Measurements from ENCODE around the gene C2orf92.
"Not testable (repeated sequence)": the region's sequence is repeated elsewhere in the genome, so short reads cannot be mapped to it uniquely, and the experiment has no call there.

The C2orf92 gene

DNA sequence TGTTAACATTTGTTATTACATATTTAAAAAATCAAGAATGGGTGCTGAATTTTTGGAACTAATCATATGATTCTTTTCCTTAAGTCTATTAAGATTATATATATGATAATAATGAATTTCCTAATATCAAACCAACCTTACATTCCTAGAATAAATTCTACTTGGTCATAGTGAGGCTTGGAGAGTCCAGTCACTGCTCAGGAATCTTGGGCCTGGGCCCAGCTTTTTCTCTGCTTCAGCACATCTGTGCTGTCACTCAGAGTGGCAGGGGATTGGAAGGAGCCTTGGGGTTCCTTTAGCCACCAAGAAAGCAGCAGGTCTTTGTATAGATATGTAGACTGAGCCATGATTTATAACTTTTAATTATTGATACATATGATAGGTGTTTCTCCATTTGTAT is 24.0 kb downstream of the C2orf92 start:
- DNase-seq (ENCODE audit: low read depth), result no peak

DNA sequence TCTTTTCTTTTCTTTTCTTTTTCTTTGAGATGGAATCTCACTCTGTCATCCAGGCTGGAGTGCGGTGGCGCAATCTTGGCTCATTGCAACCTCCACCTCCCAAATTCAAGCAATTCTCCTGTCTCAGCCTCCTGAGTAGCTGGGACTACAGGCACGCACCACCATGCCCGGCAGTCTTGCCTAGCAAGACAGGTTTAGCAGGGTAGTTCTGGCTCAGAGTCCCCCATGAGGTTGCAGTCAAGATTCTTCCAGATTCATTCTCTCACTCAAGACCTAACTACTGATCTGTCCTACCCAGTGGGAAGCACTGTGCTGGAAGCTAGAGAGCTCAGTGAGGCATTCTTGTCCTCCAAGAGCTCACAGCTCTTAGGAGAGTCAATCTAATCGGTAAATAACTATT is 26.2 kb downstream of the C2orf92 start:
- DNase-seq (ENCODE audit: low read depth), result no peak

GRCh38 chr2:97697252-97698235 is 28.0 kb downstream of the C2orf92 start:
- DNase-seq (ENCODE audit: low read depth), result peak; percentile 83

DNA sequence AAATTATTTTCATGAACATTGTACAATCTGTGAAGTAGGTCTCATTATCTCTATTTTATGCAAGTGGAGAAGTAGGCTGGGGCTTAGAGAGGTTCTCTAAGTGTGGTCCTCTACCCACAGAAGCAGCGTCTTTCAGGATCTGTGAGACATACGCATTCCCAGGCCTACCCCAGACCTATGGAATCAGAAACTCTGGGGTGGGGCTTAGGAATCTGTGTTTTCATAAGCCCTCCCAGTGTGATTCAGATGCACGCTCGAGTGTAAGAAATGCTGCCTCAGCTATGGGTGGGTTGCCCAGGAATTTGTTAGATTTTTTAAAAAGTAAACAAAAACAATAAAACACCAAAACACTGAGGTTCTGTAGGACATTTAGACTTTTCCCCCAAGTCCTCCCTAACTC is 29.0 kb downstream of the C2orf92 start:
- no peak for DNase-seq (ENCODE audit: low read depth)

- no peak for DNase-seq (ENCODE audit: low read depth)
These were observed 30.4 kb downstream of the C2orf92 start for GRCh38 chr2:97699765-97700444.

GRCh38 chr2:97701186-97701585 is 31.7 kb downstream of the C2orf92 start:
- no peak for DNase-seq (ENCODE audit: low read depth)

DNA sequence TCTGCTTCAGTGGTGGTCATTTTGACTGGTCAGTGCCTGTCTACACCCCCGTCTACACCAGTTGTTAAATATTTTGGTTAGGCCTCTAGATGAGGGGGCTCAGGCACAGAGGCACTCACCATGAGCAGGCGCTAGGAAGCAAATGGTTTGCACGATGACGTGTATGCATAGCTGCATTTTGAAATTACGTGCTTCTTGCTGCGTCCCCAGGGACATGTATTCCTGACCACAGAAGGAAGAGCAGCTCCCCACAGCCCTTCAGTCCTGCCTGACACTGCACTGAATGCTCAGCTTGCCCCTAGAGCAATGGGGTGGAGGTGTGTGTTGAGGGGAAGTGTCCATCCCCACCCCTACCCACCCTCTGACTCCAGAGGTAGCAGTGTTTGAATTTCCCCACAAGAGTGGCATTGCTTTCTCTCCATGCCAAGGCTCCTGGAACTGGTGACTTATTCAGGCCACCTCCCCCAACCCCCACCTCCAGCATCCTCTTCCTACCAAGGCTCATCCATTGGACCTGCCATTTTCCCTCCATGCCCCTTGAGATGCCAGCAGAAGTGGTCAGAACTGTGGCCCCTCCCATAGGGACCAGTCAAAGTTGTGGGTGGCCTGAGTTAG is 32.4 kb downstream of the C2orf92 start:
- DNase-seq (ENCODE audit: low read depth), result no peak

DNA sequence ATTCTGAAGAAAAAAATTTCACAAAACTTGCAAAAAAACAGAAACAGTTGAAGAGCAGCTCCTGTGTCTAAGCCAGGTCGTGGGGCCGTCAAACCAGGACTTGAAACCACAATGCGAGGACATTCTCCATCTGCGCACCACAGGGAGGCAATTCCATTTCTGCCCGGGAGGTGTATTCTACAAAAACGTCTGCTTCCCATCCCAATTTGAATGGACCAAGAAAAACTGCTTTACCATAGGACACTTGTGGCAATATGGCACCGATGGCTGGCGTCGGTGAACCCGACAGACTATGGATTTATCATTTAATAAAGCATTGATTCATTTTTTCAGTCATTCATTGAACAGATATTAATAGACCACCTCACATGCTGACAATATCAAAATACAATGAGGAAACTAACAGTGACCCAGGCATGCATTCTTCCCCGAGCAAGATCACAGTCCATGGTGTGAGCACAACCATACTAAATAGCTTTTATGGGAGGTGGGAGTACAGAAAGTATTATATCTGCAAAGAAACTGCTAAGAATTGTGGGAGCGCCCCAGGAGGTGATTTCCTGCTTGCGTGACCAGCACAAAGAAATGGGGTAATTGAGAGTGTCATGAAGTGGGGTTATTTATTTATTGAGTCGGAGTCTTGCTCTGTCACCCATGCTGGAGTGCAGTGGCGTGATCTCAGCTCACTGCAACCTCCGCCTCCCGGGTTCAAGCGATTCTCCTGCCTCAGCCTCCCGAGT is 33.4 kb downstream of the C2orf92 start:
- DNase-seq (ENCODE audit: low read depth), result no peak

DNA sequence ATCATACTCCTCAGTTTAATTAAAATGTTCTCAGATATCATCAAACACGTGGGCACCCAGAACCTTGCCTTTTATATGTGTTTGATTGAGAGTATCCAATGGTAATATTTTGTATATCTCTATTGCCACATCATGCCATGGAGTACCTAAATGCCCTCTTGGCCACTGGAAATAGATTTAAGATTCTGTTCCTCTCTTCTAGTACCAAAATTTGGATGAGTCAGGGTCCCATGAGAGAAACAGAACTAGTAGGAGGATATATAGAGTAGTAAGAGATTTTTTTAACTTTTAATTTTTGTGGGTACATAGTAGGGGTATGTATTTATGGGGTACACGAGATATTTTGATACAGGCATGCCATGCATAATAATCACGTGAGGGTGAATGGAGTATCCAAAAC is 34.2 kb downstream of the C2orf92 start:
- DNase-seq (ENCODE audit: low read depth), result no peak

- no peak for DNase-seq (ENCODE audit: low read depth)
These were observed 35.5 kb downstream of the C2orf92 start for GRCh38 chr2:97704989-97705388.

GRCh38 chr2:97706112-97706511 is 36.6 kb downstream of the C2orf92 start:
- no peak for DNase-seq (ENCODE audit: low read depth)

GRCh38 chr2:97706708-97707345 is 37.3 kb downstream of the C2orf92 start:
- no peak for DNase-seq (ENCODE audit: low read depth)

DNA sequence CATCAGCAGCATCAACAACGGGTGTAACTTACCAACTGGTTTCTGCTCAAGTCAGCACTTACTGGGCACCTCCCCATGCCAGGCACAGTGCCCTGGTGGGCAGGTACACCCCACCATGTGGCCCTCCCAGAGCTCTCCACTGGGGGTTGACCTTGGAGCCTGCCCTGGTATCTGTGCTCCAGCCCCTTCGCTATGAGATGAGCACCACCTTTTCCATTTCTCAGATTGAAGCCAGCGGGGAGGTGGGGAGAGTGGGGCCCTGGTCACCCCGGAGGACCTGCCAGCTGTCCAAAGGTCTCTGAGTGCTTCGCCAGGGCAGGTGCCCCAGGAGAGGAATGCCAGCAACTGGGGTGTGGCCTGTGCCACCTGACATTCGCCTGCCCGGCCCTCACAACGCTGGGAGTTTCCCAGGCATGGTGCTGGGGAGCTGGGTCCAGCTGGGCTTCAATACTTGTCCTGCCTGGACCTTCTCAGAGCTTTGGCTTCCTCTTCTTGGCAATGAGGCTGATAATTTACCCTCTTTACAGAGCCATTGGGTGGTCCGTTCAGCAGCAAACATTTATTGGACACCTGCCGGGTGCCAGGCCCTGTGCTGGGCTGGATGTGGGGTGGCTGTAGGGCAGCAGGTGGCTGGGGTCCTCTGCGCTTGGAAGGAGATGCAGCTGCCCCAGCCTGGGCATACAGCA is 38.0 kb downstream of the C2orf92 start:
- no peak for DNase-seq (ENCODE audit: low read depth)

DNA sequence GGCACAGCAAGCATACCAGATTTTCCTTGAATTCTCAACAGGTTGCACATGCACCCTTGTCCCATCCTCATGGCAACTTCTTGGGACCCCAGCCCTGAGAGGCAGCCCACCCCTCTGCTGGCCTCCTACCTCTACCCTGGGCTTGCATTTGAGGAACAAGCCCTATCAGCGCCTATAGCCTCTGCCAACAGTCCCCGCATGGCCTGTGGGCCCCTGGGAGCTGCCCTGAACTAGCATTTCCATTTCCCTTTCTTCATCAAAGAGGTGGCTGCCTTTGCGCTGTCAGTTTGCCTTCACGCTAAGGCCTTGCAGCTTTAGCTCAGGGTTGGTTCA is 38.5 kb downstream of the C2orf92 start:
- no peak for DNase-seq (ENCODE audit: low read depth)

DNA sequence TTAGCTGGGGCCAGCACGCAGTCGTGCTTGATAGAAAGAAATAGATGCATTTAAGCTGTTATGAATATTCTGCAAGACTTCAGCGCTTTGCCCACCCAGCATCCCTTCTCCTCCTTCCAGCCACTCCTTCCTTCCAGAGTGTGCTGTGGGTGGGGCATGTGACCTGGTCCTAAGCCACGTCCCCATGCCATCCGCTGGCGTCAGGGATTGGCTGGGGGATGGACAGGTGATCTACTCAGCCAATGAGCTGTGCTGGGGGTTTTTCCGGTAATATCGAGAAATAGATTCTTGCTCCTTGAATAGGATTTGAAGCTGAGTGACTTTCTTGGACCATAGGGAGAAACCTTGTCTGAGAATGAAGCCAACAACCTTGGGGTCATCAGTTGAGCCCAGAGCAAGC is 39.1 kb downstream of the C2orf92 start:
- no peak for DNase-seq (ENCODE audit: low read depth)

- DNase-seq (ENCODE audit: low read depth), result no peak
These were observed 41.8 kb downstream of the C2orf92 start for GRCh38 chr2:97711394-97711711.

- not testable (repeated sequence) for DNase-seq (ENCODE audit: low read depth)
These were observed 42.7 kb downstream of the C2orf92 start for GRCh38 chr2:97712175-97712574.

DNA sequence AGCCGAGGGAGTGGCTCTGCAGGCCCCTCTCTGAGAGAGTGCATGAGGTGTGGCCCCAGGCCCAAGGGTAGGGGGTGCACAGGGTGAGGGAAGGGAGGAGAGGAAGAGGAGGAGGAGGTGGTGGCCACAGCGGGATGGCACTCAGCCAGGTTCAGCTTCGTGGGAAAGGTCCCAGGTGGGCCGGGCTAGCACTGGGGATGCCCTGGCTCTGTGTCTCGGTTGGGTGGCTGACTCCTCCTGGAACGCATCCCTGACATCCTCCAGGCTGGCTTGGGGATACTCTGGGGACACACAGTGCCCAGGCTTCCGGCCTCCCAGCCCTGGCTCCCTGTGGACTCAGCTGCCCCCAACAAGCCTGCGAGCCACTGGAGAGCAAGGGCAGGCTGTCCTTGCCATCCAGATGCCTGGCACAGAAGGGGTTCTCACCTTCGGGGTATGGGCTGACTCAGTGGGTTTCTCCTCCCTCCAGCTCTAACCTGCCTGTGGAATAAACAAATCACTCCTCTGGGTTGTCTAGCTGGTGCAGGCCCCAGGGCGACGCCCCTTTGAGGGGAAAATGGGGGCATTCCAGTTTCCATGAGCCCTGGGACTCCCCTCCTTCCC is 43.3 kb downstream of the C2orf92 start:
- DNase-seq (ENCODE audit: low read depth), result no peak

GRCh38 chr2:97713296-97714083 is 44.0 kb downstream of the C2orf92 start, which contains the start of gene ZAP70:
Gene ZAP70 (plus strand): TSS chr2:97713576. CDS start chr2:97724037, 10,461 bp downstream.
- peak; percentile 53 for DNase-seq (ENCODE audit: low read depth)

All from activated T-helper 1 cell treated with Interleukin-2 at 50 U/mL for 16 hours (primary cell).